Activated CD4-positive, alpha-beta T cell treated with anti-CD3 and anti-CD28 coated beads, Interleukin-2, amount 10 ng/mL, durations not matched to agents 7 days and 5 days (primary cell): ENCODE measurements around the gene BCL11A. TPM values are rescaled to one million over a fixed set of nuclear protein-coding genes. Genes with fewer than 3 reads are reported as not detected.

Source experiments
- CTCF ChIA-PET: fragments of 350-600 bp; sonication (Branson Sonifier 250); formaldehyde crosslinking; loops from one replicate; lab custom pipeline; 2021; ENCODE audit warnings: antibody characterized with exemption; lab: Charles Lee
- POLR2A ChIA-PET: fragments of 350-600 bp; sonication (Branson Sonifier 250); formaldehyde crosslinking; loops from one replicate; lab custom pipeline; 2021; ENCODE audit warnings: antibody characterized with exemption; lab: Charles Lee
- DNase-seq: peaks from one replicate; pipeline ENCODE4 v3.0.0-alpha.2; 2020
- H3K27ac Mint-ChIP-seq: one replicate; pipeline ENCODE4 v1.8.0; 2021; ENCODE audit warnings: mild to moderate bottlenecking, moderate library complexity, mixed read lengths
- H3K27me3 Mint-ChIP-seq: one replicate; pipeline ENCODE4 v1.8.0; 2021; ENCODE audit warnings: mixed read lengths
- H3K36me3 Mint-ChIP-seq: one replicate; pipeline ENCODE4 v1.8.0; 2021; ENCODE audit warnings: low read depth, mixed read lengths
- H3K4me1 Mint-ChIP-seq: one replicate; pipeline ENCODE4 v1.8.0; 2021; ENCODE audit warnings: mixed read lengths
- H3K4me3 Mint-ChIP-seq: one replicate; pipeline ENCODE4 v1.8.0; 2021; ENCODE audit warnings: mild to moderate bottlenecking, moderate library complexity, mixed read lengths
- H3K9me3 Mint-ChIP-seq: one replicate; pipeline ENCODE4 v1.8.0; 2021; ENCODE audit warnings: mixed read lengths
- total RNA-seq, 2 experiments: library from RNA; stranded (reverse); gene quantifications; one replicate each; pipeline ENCODE4 v1.2.3, GENCODE V29; 2021

Gene BCL11A
- total RNA-seq, 2 experiments from 2014 or later = 0.04 to 0.30 TPM

DNA sequence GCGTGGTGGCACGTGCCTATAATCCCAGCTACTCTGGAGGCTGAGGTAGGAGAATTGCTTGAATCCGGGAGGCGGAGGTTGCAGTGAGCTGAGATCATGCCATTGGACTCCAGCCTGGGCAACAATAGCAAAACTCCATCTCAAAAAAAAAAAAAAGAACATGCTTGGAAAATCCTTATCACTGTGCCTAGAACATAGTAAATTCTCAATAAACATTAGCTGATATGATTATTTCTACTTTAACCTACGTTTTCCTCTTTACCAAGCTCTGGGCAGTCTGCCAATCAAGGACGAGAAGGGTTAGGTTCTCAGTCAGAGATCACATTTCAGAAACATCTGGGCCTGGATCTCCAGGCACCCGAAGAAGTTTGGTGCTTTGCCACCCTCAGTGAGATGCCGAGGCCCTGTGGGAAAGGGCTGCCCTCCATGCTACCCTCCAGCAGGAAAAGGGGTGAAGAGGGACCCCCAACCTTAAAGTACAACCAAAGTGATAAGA lies 107.7 kb downstream of the BCL11A start:
- no peaks in the 10 kb centered on the region for H3K36me3 Mint-ChIP-seq
- ChIA-PET POLR2A (no interaction called here), CTCF (no interaction called here)
- no peak overlapping the region for H3K4me3 Mint-ChIP-seq
- no peak for DNase-seq
- no peaks in the 10 kb centered on the region for H3K4me1 Mint-ChIP-seq
- no peak overlapping the region for H3K27ac Mint-ChIP-seq
- no peaks in the 10 kb centered on the region for H3K9me3 Mint-ChIP-seq
- no peaks in the 10 kb centered on the region for H3K27me3 Mint-ChIP-seq

DNA sequence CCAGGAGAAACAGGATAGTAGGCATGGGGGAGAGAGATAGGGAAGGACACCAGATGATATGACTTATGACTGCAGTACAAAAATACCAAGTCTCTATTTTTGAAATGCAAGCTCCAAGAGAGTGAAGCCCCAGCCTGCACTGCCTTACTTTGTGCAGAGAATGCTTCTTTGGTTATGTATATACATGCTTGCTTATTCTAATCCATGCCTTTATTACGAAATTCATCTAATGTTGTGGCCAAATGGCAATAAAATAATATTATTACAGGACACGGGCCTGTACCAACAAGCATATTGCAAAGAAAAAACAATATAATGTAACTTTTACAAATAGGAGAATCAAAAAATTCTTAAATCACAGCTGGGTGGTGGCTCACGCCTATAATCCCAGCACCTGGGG lies 110.8 kb downstream of the BCL11A start:
- Mint-ChIP-seq H3K4me3 (no peak overlapping the region), H3K27me3 (no peaks in the 10 kb centered on the region), H3K4me1 (no peaks in the 10 kb centered on the region), H3K27ac (no peak overlapping the region), H3K9me3 (no peaks in the 10 kb centered on the region), H3K36me3 (no peaks in the 10 kb centered on the region)
- ChIA-PET POLR2A (no interaction called here), CTCF (no interaction called here)
- DNase-seq = no peak

DNA sequence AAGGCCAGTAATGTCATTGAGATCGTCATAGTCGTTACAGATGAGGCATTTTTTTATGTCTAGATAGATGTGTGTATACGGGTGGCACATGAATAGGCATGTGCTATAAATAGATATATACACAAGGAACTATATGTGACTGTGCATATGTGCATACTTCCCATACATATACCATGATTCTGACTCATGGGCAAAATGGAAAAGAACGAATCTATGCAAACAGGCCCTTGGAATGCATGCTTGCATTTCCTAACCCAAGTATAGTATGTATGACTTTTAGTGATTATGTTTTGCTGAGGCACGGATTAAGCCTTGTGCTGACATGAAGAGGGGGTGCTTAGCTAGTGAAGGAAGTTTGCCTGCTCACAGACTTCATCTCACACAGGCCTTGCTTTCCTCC lies 111.7 kb downstream of the BCL11A start:
- H3K4me1 Mint-ChIP-seq = no peaks in the 10 kb centered on the region
- no peak overlapping the region for H3K4me3 Mint-ChIP-seq
- CTCF ChIA-PET = no interaction called here
- H3K36me3 Mint-ChIP-seq = no peaks in the 10 kb centered on the region
- no peak for DNase-seq
- no peaks in the 10 kb centered on the region for H3K27me3 Mint-ChIP-seq
- no peak overlapping the region for H3K27ac Mint-ChIP-seq
- H3K9me3 Mint-ChIP-seq = no peaks in the 10 kb centered on the region
- POLR2A ChIA-PET = no interaction called here

DNA sequence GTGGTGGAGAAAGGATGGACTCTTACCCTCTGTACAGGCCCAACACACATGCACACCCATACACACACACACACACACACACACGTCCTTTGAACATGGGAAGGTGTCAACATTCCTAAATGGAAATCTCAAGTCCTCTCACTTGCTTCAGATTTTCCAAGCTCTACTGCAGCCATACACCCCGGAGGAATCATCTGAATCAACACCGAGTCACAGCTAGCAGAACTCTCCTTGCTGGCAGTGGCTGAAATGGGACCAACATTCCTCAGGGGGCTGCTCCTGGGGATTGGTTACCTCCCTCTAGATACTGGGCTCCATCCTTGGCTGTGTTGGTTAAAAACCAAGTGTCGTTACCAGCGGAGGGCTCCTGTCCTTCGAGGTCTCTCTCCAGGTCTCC lies 112.7 kb downstream of the BCL11A start:
- no peak for DNase-seq
- H3K27ac Mint-ChIP-seq = no peak overlapping the region
- H3K9me3 Mint-ChIP-seq = no peaks in the 10 kb centered on the region
- ChIA-PET CTCF (interaction anchor here (0.6 kb wide), 1 partner anchor 43 kb away, joined by 4 read pairs; no protein-coding TSS in a partner anchor), POLR2A (no interaction called here)
- H3K4me3 Mint-ChIP-seq = no peak overlapping the region
- no peaks in the 10 kb centered on the region for H3K4me1 Mint-ChIP-seq
- H3K27me3 Mint-ChIP-seq = no peaks in the 10 kb centered on the region
- no peaks in the 10 kb centered on the region for H3K36me3 Mint-ChIP-seq

GRCh38 chr2:60440079-60440766 lies 113.2 kb downstream of the BCL11A start:
- ChIA-PET POLR2A (no interaction called here), CTCF (interaction anchor here (0.5 to 0.6 kb wide), 2 partner anchors 44 to 227 kb away, joined by 4 read pairs; no protein-coding TSS in a partner anchor)
- Mint-ChIP-seq H3K27ac (no peak overlapping the region), H3K9me3 (no peaks in the 10 kb centered on the region), H3K36me3 (no peaks in the 10 kb centered on the region), H3K4me1 (no peaks in the 10 kb centered on the region), H3K27me3 (no peaks in the 10 kb centered on the region), H3K4me3 (no peak overlapping the region)
- DNase-seq = no peak

DNA sequence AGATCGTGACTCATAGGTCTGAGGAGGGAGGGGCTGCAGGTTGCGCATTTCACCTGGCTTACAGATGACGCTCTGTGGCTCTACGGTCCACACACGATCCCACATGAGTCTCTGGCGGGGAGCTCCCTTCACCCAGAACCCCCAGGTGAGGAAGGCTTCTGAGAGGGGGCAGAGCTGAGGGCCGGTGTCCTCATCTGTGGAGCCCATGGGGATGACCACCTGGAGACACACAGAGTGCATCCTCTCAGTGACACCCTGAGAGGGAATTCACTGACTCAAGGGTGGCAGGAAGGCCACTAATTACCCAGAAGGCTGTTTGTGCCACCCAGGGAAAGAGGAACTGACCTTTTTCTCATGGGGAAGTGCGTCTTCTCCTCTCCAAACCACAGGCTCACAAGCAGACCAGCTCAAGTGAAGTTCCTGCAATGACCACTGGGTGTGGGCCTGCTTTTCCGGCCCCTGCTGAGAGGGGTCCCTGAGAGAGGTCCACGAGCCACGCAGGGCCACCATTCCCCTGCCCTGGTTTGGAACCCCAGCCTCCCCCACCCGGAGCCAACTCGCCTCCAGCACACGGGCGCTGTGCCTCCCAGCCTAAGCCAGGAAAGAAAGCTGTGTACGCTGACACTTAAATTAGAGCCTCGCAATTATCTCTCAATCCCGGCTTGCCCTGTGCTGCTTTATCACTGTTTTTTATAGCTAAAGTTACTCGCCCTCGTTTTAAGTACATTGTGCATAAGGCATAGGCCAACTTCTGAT lies 114.1 kb downstream of the BCL11A start:
- Mint-ChIP-seq H3K36me3 (no peaks in the 10 kb centered on the region), H3K9me3 (no peaks in the 10 kb centered on the region), H3K4me3 (no peak overlapping the region), H3K27ac (no peak overlapping the region), H3K27me3 (no peaks in the 10 kb centered on the region), H3K4me1 (no peaks in the 10 kb centered on the region)
- DNase-seq = no peak
- ChIA-PET CTCF (interaction anchor here (0.5 kb wide), 1 partner anchor 228 kb away, joined by 4 read pairs; no protein-coding TSS in a partner anchor), POLR2A (no interaction called here)

GRCh38 chr2:60438653-60439052 lies 114.8 kb downstream of the BCL11A start:
- Mint-ChIP-seq H3K27ac (no peak overlapping the region), H3K27me3 (no peaks in the 10 kb centered on the region), H3K4me1 (no peaks in the 10 kb centered on the region), H3K36me3 (no peaks in the 10 kb centered on the region), H3K9me3 (no peaks in the 10 kb centered on the region), H3K4me3 (no peak overlapping the region)
- no peak for DNase-seq
- ChIA-PET CTCF (no interaction called here), POLR2A (no interaction called here)

GRCh38 chr2:60438131-60438530 lies 115.3 kb downstream of the BCL11A start:
- no peaks in the 10 kb centered on the region for H3K9me3 Mint-ChIP-seq
- ChIA-PET POLR2A (no interaction called here), CTCF (no interaction called here)
- H3K4me3 Mint-ChIP-seq = no peak overlapping the region
- no peaks in the 10 kb centered on the region for H3K27me3 Mint-ChIP-seq
- DNase-seq = no peak
- H3K36me3 Mint-ChIP-seq = no peaks in the 10 kb centered on the region
- H3K27ac Mint-ChIP-seq = no peak overlapping the region
- no peaks in the 10 kb centered on the region for H3K4me1 Mint-ChIP-seq

GRCh38 chr2:60437080-60437696 lies 116.3 kb downstream of the BCL11A start:
- ChIA-PET POLR2A (no interaction called here), CTCF (no interaction called here)
- H3K4me1 Mint-ChIP-seq = no peaks in the 10 kb centered on the region
- H3K9me3 Mint-ChIP-seq = no peaks in the 10 kb centered on the region
- no peak overlapping the region for H3K27ac Mint-ChIP-seq
- DNase-seq = no peak
- H3K27me3 Mint-ChIP-seq = no peaks in the 10 kb centered on the region
- H3K4me3 Mint-ChIP-seq = no peak overlapping the region
- H3K36me3 Mint-ChIP-seq = no peaks in the 10 kb centered on the region

DNA sequence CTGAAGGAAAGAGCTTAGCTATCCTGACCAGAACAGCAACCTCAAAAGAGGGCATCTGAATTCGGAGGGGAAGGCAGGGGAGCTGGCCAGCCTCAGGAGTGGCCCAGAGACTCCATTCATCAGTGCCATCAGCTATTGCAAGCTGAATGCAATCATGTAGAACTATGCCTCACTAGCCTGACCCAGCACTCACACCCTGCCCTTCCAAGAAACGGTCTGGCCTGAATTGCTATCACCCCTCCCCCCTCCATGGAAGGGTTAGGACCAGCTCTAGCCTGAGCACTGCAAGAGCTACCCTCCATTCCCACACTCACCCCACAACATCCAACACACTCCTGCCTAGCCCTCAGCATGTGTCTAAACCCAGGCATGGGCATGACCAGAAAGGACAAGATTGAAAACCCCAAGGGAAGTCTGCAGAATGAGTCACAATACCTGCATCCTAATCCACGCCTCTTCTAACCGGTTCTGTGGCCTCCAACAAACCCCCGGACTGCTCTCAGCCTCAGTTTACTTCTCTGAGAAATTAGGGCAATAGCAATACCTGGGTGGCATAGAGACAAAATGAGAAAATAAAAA lies 120.3 kb downstream of the BCL11A start:
- no peak for DNase-seq
- Mint-ChIP-seq H3K27ac (no peak overlapping the region), H3K27me3 (no peaks in the 10 kb centered on the region), H3K9me3 (no peaks in the 10 kb centered on the region), H3K36me3 (no peaks in the 10 kb centered on the region), H3K4me3 (no peak overlapping the region), H3K4me1 (no peaks in the 10 kb centered on the region)
- ChIA-PET CTCF (no interaction called here), POLR2A (no interaction called here)

DNA sequence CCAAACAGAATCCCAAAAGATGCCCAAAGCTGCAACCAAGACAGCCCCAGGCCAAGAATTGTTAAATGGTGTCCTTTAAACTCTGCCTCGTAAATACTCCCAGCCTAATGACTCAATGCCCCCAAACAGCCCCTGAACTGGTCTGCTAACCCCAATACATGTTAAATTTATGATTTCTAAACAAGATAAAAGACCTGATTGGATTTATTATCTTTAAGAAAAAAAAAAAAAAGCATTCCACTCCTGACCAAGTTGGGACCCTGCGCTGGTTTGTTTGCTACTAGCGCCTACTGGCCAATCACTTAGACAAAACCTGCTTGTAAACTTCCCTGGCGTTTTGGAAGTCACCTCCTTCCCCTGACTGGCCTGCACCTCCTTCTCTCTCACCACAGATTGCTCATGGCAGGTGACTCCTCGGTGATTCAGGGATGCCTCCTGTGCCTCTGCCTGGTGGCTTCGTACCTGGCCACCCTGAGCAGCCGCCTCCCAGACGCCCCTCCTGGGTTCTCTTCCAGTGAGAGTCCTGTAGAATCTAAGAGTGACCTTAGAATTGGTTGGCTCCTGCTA lies 121.3 kb downstream of the BCL11A start:
- CTCF ChIA-PET = no interaction called here
- no peak for DNase-seq
- POLR2A ChIA-PET = no interaction called here

GRCh38 chr2:60429681-60430080 lies 123.8 kb downstream of the BCL11A start:
- POLR2A ChIA-PET = no interaction called here
- H3K27me3 Mint-ChIP-seq = no peaks in the 10 kb centered on the region

More for the DNA sequence above, 121.3 kb downstream of the BCL11A start:
- Mint-ChIP-seq H3K4me1 (no peaks in the 10 kb centered on the region), H3K27me3 (no peaks in the 10 kb centered on the region), H3K9me3 (no peaks in the 10 kb centered on the region), H3K27ac (no peak overlapping the region), H3K36me3 (no peaks in the 10 kb centered on the region), H3K4me3 (no peak overlapping the region)

More at GRCh38 chr2:60429681-60430080, 123.8 kb downstream of the BCL11A start:
- no peaks in the 10 kb centered on the region for H3K36me3 Mint-ChIP-seq
- no peak overlapping the region for H3K27ac Mint-ChIP-seq
- H3K9me3 Mint-ChIP-seq = no peaks in the 10 kb centered on the region
- H3K4me3 Mint-ChIP-seq = no peak overlapping the region
- H3K4me1 Mint-ChIP-seq = no peaks in the 10 kb centered on the region
- DNase-seq = no peak
- CTCF ChIA-PET = interaction anchor here (0.6 kb wide), 1 partner anchor 73 kb away, joined by 3 read pairs; no protein-coding TSS in a partner anchor
